Right cardiac atrium (tissue), 5 donors: Measurements from ENCODE around the gene ALDH6A1. TPM values are rescaled to one million over a fixed set of nuclear protein-coding genes. Genes with fewer than 3 reads are reported as not detected.
A peak's percentile ranks its signal among the peaks of the same experiment; 100 is the strongest.

Source experiments
- ATAC-seq, 2 donors: fragments of 200-7000 bp; cut with Tn5 transposase; one replicate each; pipeline versions ENCODE4 v1.8.0 to v1.9.1; 2020; ENCODE audit warnings: moderate library complexity in 2 of 2, mild to moderate bottlenecking in 1 of 2
- DNase-seq, 3 donors: peaks; one replicate each; pipeline ENCODE4 v3.0.0-alpha.2; 2020
- H3K27ac ChIP-seq: one replicate; pipeline ENCODE4 v1.5.1; 2013; ENCODE audit warnings: mild to moderate bottlenecking, low read length, control low read depth, moderate library complexity
- H3K27me3 ChIP-seq: one replicate; pipeline ENCODE4 v1.6.1; 2013; ENCODE audit not compliant: control insufficient read depth, insufficient read depth
- H3K4me1 ChIP-seq: one replicate; pipeline ENCODE4 v1.6.1; 2013; ENCODE audit warnings: low read length; ENCODE audit not compliant: control insufficient read depth, insufficient read depth
- H3K4me3 ChIP-seq: one replicate; pipeline ENCODE4 v1.5.1; 2013; ENCODE audit warnings: low read length, control low read depth
- H3K9me3 ChIP-seq: one replicate; pipeline ENCODE4 v1.6.1; 2013; ENCODE audit warnings: low read length; ENCODE audit not compliant: control insufficient read depth
- WGBS: extraction: QIAGEN DNeasy Blood & Tissue Kit; methylation state at CpG from one replicate; pipeline ENCODE4 v1.1.7; 2013; 5-methylcytosine and 5-hydroxymethylcytosine counted together
- intact Hi-C, 4 donors: fragments of 100-400 bp; cut with DNase I; formaldehyde crosslinking; loops; one replicate each; pipeline versions ENCODE4 v1.11.0 to v1.14.0; 2022 to 2023
- polyA plus RNA-seq: library from polyadenylated mRNA; stranded (reverse); fragments of 200-250 nt; gene quantifications from one replicate; pipeline ENCODE4 v1.2.3, GENCODE V29; 2013
- total RNA-seq, 4 donors: library from RNA; stranded (reverse); fragmentation: NEBNext Ultra II Directional; extraction: Animal tissue kit (Norgen Biotek cat#: 25700); gene quantifications; one replicate each; pipeline ENCODE4 v1.2.1, GENCODE V29; 2021
- donor health status: healthy with polysubstance abuse.
- donor health status: DM: no; HTN: yes; CAD: no.
- donor health status: DM: no; HTN: no; CAD: no.
- donor health status: DM: no; HTN: yes; CAD: no; lungs with severe emphysema.
- donor health status: DM: yes; HTN: yes; CAD: no.

Gene ALDH6A1
- total and polyA plus RNA-seq, 5 donors: 15.3 to 58.0 (median 30.2) TPM

- Histone ChIP-seq H3K9me3 (no peaks in the 10 kb centered on the region), H3K4me1 (no peaks in the 10 kb centered on the region), H3K27me3 (no peaks in the 10 kb centered on the region), H3K4me3 (no peak overlapping the region), H3K27ac (no peak overlapping the region)
- DNase-seq (no peak), ATAC-seq (no peak)
- WGBS: 59% methylated on average over 3 of the region's 3 CpGs
- intact Hi-C loops: no loop called here
Measured at GRCh38 chr14:74048281-74048680, 36.0 kb downstream of the ALDH6A1 start.

DNA sequence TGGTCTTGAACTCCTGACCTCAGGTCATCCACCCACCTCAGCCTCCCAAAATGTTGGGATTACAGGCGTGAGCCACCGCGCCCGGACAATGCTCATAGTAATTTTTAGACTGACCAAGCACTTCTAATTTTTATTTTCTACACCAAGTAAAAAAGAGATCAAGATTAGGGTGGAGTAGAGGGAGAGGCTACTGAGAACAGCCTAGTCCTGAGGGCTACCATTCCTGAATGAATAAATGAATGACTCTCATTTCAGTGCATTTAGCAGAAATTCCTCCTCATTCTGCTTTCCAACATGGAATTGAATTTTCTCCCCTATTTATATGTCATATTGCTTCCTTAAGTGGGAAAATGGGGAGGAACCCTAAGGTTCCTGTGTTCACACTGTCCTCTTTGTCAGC is 38.7 kb downstream of the ALDH6A1 start:
- Histone ChIP-seq H3K27me3 (no peaks in the 10 kb centered on the region), H3K27ac (no peak overlapping the region), H3K9me3 (no peaks in the 10 kb centered on the region), H3K4me1 (no peaks in the 10 kb centered on the region), H3K4me3 (no peak overlapping the region)
- intact Hi-C loops: no loop called here
- no peak for DNase-seq
- no peak for ATAC-seq
- WGBS: 96% methylated on average over 4 of the region's 4 CpGs

DNA sequence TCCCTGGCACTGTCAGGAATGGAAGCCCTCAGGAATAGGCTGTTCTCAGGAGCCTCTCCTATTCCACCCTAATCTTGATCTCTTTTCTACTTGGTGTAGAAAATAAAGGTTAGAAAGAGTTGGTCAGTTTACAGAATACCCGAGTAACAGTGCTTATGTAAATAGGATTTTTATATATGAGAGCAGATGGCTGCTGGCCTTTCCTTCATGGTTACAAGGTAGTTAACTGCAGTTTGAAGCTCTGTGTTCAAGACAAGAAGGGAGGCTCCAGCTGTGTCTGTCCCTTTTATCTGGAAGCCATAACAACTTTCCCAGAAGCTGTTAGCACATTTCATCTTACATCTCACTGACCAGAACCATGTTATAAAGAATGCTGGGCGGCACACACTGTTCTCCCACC is 42.0 kb downstream of the ALDH6A1 start:
- intact Hi-C loops: no loop called here
- no peak for DNase-seq
- H3K9me3 ChIP-seq: no peaks in the 10 kb centered on the region

GRCh38 chr14:74038020-74038859 is 46.0 kb downstream of the ALDH6A1 start:
- no peak overlapping the region for H3K27ac ChIP-seq
- no peak for ATAC-seq
- H3K4me1 ChIP-seq: no peaks in the 10 kb centered on the region
- intact Hi-C loops: no loop called here
- DNase-seq: no peak
- 67% methylated on average over 3 of the region's 3 CpGs for WGBS
- H3K27me3 ChIP-seq: no peaks in the 10 kb centered on the region
- no peaks in the 10 kb centered on the region for H3K9me3 ChIP-seq
- no peak overlapping the region for H3K4me3 ChIP-seq

More for the DNA sequence above, 42.0 kb downstream of the ALDH6A1 start:
- H3K27me3 ChIP-seq: no peaks in the 10 kb centered on the region
- H3K27ac ChIP-seq: no peak overlapping the region
- H3K4me1 ChIP-seq: no peaks in the 10 kb centered on the region
- ATAC-seq: no peak
- no peak overlapping the region for H3K4me3 ChIP-seq
- 49% methylated on average over 2 of the region's 2 CpGs for WGBS

- no peaks in the 10 kb centered on the region for H3K27me3 ChIP-seq
Measured at GRCh38 chr14:74035556-74035955, 48.7 kb downstream of the ALDH6A1 start.

DNA sequence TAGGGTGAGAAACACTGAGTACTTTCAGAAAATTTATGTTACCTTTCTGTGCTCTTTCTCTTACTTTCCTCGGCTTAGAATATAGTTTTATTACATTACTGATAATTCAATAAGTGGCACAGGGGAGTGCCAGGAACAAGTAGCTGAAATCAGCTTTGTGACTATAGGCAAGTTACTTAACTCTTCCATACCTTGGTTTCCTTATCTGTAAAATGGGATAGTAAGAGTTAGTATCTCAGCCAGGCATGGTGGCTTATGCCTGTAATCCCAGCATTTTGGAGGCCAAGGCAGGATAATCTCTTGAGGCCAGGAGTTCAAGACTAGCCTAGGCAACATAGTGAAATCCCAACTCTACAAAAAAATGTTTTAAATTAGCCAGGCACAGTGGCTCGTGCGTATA is 49.7 kb downstream of the ALDH6A1 start:
- no peak overlapping the region for H3K4me3 ChIP-seq
- H3K27me3 ChIP-seq: no peaks in the 10 kb centered on the region
- DNase-seq (no peak), ATAC-seq (no peak)
- no peaks in the 10 kb centered on the region for H3K9me3 ChIP-seq
- no peaks in the 10 kb centered on the region for H3K4me1 ChIP-seq
- H3K27ac ChIP-seq: no peak overlapping the region
- 93% methylated on average over 3 of the region's 3 CpGs for WGBS
- intact Hi-C loops: no loop called here

More at GRCh38 chr14:74035556-74035955, 48.7 kb downstream of the ALDH6A1 start:
- H3K27ac ChIP-seq: no peak overlapping the region
- H3K4me1 ChIP-seq: no peaks in the 10 kb centered on the region
- DNase-seq (no peak), ATAC-seq (no peak)
- 93% methylated on average over 4 of the region's 4 CpGs for WGBS
- intact Hi-C loops: no loop called here
- H3K9me3 ChIP-seq: no peaks in the 10 kb centered on the region
- no peak overlapping the region for H3K4me3 ChIP-seq

- H3K27me3 ChIP-seq: no peaks in the 10 kb centered on the region
- H3K27ac ChIP-seq: no peak overlapping the region
- H3K4me1 ChIP-seq: no peaks in the 10 kb centered on the region
- H3K4me3 ChIP-seq: no peak overlapping the region
- WGBS: 96% methylated on average over 3 of the region's 3 CpGs
- intact Hi-C loops: no loop called here
- no peaks in the 10 kb centered on the region for H3K9me3 ChIP-seq
- DNase-seq (no peak), ATAC-seq (no peak)
Measured at GRCh38 chr14:74029136-74029535, 55.1 kb downstream of the ALDH6A1 start.

DNA sequence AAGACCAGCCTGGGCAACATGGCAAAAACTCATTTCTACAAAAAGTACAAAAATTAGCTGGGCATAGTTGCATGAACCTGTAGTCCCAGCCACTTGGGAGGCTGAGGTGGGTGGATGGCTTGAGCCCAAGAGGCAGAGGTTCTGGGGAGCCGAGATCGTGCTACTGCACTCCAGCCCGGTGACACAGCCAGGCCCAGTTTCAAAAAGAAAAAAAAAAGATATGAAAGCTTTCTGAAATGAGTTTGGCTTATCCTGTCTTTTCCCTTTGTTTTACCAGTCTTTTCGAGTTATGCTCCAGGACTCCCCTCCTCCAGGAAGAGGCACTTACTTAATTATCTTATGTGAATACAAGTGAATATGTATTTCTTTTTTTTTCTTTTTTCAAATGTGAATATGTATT is 61.9 kb downstream of the ALDH6A1 start:
- Histone ChIP-seq H3K4me3 (no peak overlapping the region), H3K27me3 (no peaks in the 10 kb centered on the region), H3K9me3 (no peaks in the 10 kb centered on the region), H3K4me1 (no peaks in the 10 kb centered on the region), H3K27ac (no peak overlapping the region)
- DNase-seq (no peak), ATAC-seq (no peak)
- WGBS: 79% methylated on average over 4 of the region's 4 CpGs
- intact Hi-C loops: no loop called here

GRCh38 chr14:74019408-74020137 is 64.7 kb downstream of the ALDH6A1 start:
- 1% methylated on average over 21 of the region's 21 CpGs for WGBS
- peak in 1 of 2 donors; percentile 27 for ATAC-seq
- intact Hi-C loops: no loop called here

DNA sequence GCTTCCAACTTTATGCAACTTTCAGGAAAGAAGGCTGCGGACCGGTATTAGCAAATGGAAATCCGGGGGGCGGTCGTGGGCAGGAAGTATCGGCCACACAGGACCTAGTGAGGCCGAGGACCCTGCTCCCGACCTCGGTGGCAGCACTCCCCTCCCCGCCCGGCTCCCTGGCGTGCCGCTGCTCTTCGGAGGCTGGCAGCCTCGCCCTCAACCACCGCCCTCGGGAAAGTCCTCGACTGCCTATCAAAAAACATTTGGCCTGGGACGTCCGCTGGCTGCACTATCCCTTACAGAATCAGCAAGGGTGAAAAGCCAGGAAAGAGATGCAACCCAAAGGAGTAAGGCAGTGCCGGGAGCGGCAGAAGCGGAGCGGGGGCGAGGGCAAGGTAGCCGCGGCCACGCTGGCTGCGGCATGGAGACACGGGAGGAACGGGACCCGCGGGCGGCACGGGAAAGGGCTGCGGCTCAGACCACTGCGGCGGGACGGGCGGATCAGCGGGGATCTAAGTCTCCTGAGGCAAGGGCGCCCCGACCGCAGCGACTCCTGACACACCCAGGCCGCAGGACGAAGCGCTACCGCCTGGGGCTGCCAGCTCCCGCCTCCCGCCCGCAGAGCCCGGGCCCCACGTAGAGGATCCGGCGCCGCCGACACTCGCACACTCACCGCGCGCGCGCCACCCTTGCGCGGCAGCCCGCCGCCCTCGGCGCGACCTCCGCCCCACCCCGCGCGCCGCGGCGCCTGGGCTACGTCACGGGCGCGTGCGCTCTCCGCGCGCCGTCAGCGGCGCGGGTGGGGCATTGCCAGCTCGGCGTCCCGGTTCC is 65.5 kb downstream of the ALDH6A1 start, which contains the start of the genes BBOF1 and ENTPD5:
BBOF1 (plus strand) TSS at position 764 of the 822 bp plus-strand sequence. CDS start 130 bp downstream, outside the sequence.
ENTPD5 (minus strand) TSS at position 703 of the 822 bp plus-strand sequence. CDS start 31,186 bp downstream, outside the sequence.
- intact Hi-C loops: no loop called here
- Histone ChIP-seq H3K4me1 (no peaks in the 10 kb centered on the region), H3K4me3 (peak within 1 kb of the TSS; percentile 52), H3K27ac (peak within 1 kb of the TSS; percentile 89), H3K9me3 (no peaks in the 10 kb centered on the region), H3K27me3 (no peaks in the 10 kb centered on the region)
- peak; percentile 99 for ATAC-seq
- under 1% methylated on average over 93 of the region's 93 CpGs for WGBS
- DNase-seq: peak; percentile 90 to 96 (median 95)

More at GRCh38 chr14:74019408-74020137, 64.7 kb downstream of the ALDH6A1 start:
- no peaks in the 10 kb centered on the region for H3K9me3 ChIP-seq
- H3K4me1 ChIP-seq: no peaks in the 10 kb centered on the region
- peak overlapping the region; percentile 3 for H3K27ac ChIP-seq
- peak overlapping the region; percentile 52 for H3K4me3 ChIP-seq
- DNase-seq: no peak
- H3K27me3 ChIP-seq: no peaks in the 10 kb centered on the region
